A549 (cell line): ENCODE data around the gene FAXDC2. TPM values are rescaled to one million over a fixed set of nuclear protein-coding genes. Genes with fewer than 3 reads are reported as not detected.

Source experiments
- ATAC-seq, 2 experiments: fragments of 200-7000 bp in 1 of 2; fragments of >200 bp in 1 of 2; cut with Nextera tagmentation in 1 of 2; cut with Tn5 transposase in 1 of 2; 3 replicates each; pipeline versions ENCODE4 v1.8.0 to v1.9.1; 2018 to 2020; ENCODE audit warnings: mild to moderate bottlenecking in 1 of 2, moderate library complexity in 1 of 2
- CTCF ChIA-PET: fragments of 300-600 bp; sonication (Branson Sonifier 250); formaldehyde crosslinking; extraction: SDS; loops from one replicate; lab custom pipeline; 2021; ENCODE audit warnings: antibody characterized with exemption, inconsistent platforms; lab: Yijun Ruan, JAX
- POLR2A ChIA-PET: fragments of 350-600 bp; formaldehyde crosslinking; extraction: SDS; loops from one replicate; lab custom pipeline; 2021; ENCODE audit warnings: antibody characterized with exemption, inconsistent platforms; lab: Yijun Ruan, JAX
- DNase-seq, 2 experiments: peaks; one replicate each; pipeline versions ENCODE4 v3.0.0 to v3.0.0-alpha.2; 2011 to 2016; ENCODE audit warnings: low read depth in 1 of 2, low spot score in 1 of 2
- FAIRE-seq: peaks from 2 replicates; lab custom pipeline; 2011; peaks lifted over from hg19 to GRCh38; lab: Jason Lieb, UNC
- H3K27ac ChIP-seq, 2 experiments: fragments of >200 bp; sonication (Bioruptor Twin); formaldehyde crosslinking; 3 replicates each; pipeline ENCODE4 v1.5.1; 2016 to 2017
- H3K4me1 ChIP-seq: fragments of >200 bp; sonication (Bioruptor Twin); formaldehyde crosslinking; 3 replicates; pipeline ENCODE4 v1.6.1; 2016
- H3K4me2 ChIP-seq: fragments of >200 bp; sonication (Bioruptor Twin); formaldehyde crosslinking; 3 replicates; pipeline ENCODE4 v1.6.1; 2016
- H3K4me3 ChIP-seq: fragments of >200 bp; sonication (Bioruptor Twin); formaldehyde crosslinking; 3 replicates; pipeline ENCODE4 v1.5.1; 2016
- H3K9me3 ChIP-seq: fragments of >200 bp; sonication (Bioruptor Twin); formaldehyde crosslinking; 3 replicates; pipeline ENCODE4 v1.6.1; 2016
- BCL3 ChIP-seq: fragments of >200 bp; sonication (Bioruptor Twin); formaldehyde crosslinking; IDR thresholded peaks from 3 replicates; pipeline ENCODE4 v1.6.1; 2016
- BHLHE40 ChIP-seq: IDR thresholded peaks from 2 replicates; pipeline ENCODE4 v1.6.1; 2012; ENCODE audit warnings: low read depth, low read length, inconsistent platforms
- CHD2 ChIP-seq: fragments of 150-350 bp; IDR thresholded peaks from 2 replicates; pipeline ENCODE4 v1.6.1; 2014; ENCODE audit warnings: low read length; ENCODE audit not compliant: partially characterized antibody
- CTCF ChIP-seq: fragments of >200 bp; sonication (Bioruptor Twin); formaldehyde crosslinking; IDR thresholded peaks from 3 replicates; pipeline ENCODE4 v1.5.1; 2016
- E2F6 ChIP-seq: IDR thresholded peaks from 2 replicates; pipeline ENCODE4 v1.6.1; 2012; ENCODE audit warnings: low read depth, borderline replicate concordance
- EHMT2 ChIP-seq: fragments of 200-600 bp; sonication (generic); IDR thresholded peaks from 2 replicates; pipeline ENCODE4 v1.6.1; 2016; ENCODE audit warnings: antibody characterized with exemption, low read depth, mild to moderate bottlenecking, moderate library complexity
- GATA3 ChIP-seq: IDR thresholded peaks from 2 replicates; pipeline ENCODE4 v1.6.1; 2012; ENCODE audit warnings: borderline replicate concordance
- HOXB13 ChIP-seq: fragments of 250-450 bp; sonication (Bioruptor Pico); IDR thresholded peaks from 2 replicates; pipeline ENCODE4 v1.5.0; 2020; ENCODE audit warnings: low read depth, mild to moderate bottlenecking, moderate library complexity
- JUNB ChIP-seq: fragments of >200 bp; sonication (Bioruptor Twin); formaldehyde crosslinking; IDR thresholded peaks from 2 replicates; pipeline ENCODE4 v1.6.1; 2016
- KDM1A ChIP-seq: fragments of 200-600 bp; sonication (generic); IDR thresholded peaks from 2 replicates; pipeline ENCODE4 v1.6.1; 2016; ENCODE audit warnings: low read depth, mild to moderate bottlenecking
- MAFK ChIP-seq: fragments of 450-650 bp; IDR thresholded peaks from 2 replicates; pipeline ENCODE4 v1.6.1; 2014; ENCODE audit not compliant: partially characterized antibody
- MAX ChIP-seq: IDR thresholded peaks from 2 replicates; pipeline ENCODE4 v1.6.1; 2012
- MAZ ChIP-seq: fragments of 150-350 bp; IDR thresholded peaks from 2 replicates; pipeline ENCODE4 v1.6.1; 2014; ENCODE audit warnings: antibody characterized with exemption, low read depth, low read length, borderline replicate concordance
- MYC ChIP-seq: IDR thresholded peaks from 2 replicates; pipeline ENCODE4 v1.6.1; 2012; ENCODE audit warnings: mild to moderate bottlenecking, inconsistent platforms, low read length, improper control_type of control experiment, borderline replicate concordance
- NPAS2 ChIP-seq: fragments of 250-450 bp; sonication (Bioruptor Pico); IDR thresholded peaks from 2 replicates; pipeline ENCODE4 v1.8.0; 2022; ENCODE audit warnings: mild to moderate bottlenecking, moderate library complexity, borderline replicate concordance
- NR3C1 ChIP-seq: fragments of >200 bp; sonication (Bioruptor Twin); formaldehyde crosslinking; IDR thresholded peaks from 3 replicates; pipeline ENCODE4 v1.6.1; 2017
- POLR2A ChIP-seq: IDR thresholded peaks from 2 replicates; pipeline ENCODE4 v1.6.1; 2012; ENCODE audit warnings: mild to moderate bottlenecking, low read length
- POLR2AphosphoS2 ChIP-seq: conservative IDR thresholded peaks from 2 replicates; pipeline ENCODE4 v1.6.1; 2012; ENCODE audit warnings: low read length, improper control_type of control experiment, inconsistent platforms
- RAD21 ChIP-seq, 2 experiments: fragments of >200 bp in 1 of 2; sonication (Bioruptor Twin) in 1 of 2; formaldehyde crosslinking in 1 of 2; IDR thresholded peaks in 1 of 2; conservative IDR thresholded peaks in 1 of 2; 2 replicates in 1 of 2; 3 replicates in 1 of 2; pipeline ENCODE4 v1.6.1; 2012 to 2018; ENCODE audit warnings: inconsistent platforms in 1 of 2
- RARB ChIP-seq: fragments of 250-450 bp; sonication (Bioruptor Pico); IDR thresholded peaks from 2 replicates; pipeline ENCODE4 v1.8.0; 2021; ENCODE audit warnings: mild to moderate bottlenecking, moderate library complexity
- RCOR1 ChIP-seq: fragments of 150-350 bp; IDR thresholded peaks from 2 replicates; pipeline ENCODE4 v1.6.1; 2014; ENCODE audit warnings: antibody characterized with exemption, low read length, low read depth
- RFX5 ChIP-seq: fragments of 450-650 bp; IDR thresholded peaks from 2 replicates; pipeline ENCODE4 v1.7.1; 2014; ENCODE audit warnings: antibody characterized with exemption, mild to moderate bottlenecking, moderate library complexity
- SREBF2 ChIP-seq: fragments of 450-650 bp; IDR thresholded peaks from 2 replicates; pipeline ENCODE4 v1.6.1; 2014; ENCODE audit warnings: mild to moderate bottlenecking, moderate library complexity
- TP53 ChIP-seq: fragments of 250-450 bp; sonication (Bioruptor Pico); IDR thresholded peaks from 2 replicates; pipeline ENCODE4 v1.5.0; 2021; ENCODE audit warnings: mild to moderate bottlenecking, moderate library complexity
- USF2 ChIP-seq: fragments of 450-650 bp; IDR thresholded peaks from 2 replicates; pipeline ENCODE4 v1.6.1; 2014; ENCODE audit warnings: antibody characterized with exemption
- ZFP36 ChIP-seq: fragments of 450-650 bp; IDR thresholded peaks from 2 replicates; pipeline ENCODE4 v1.6.1; 2014; ENCODE audit warnings: borderline replicate concordance; ENCODE audit not compliant: partially characterized antibody
- ZNF302 ChIP-seq: fragments of 250-450 bp; sonication (Bioruptor Pico); IDR thresholded peaks from 2 replicates; pipeline ENCODE4 v1.9.0; 2021; ENCODE audit warnings: inconsistent platforms, mild to moderate bottlenecking, moderate library complexity
- WGBS: methylation state at CpG from one replicate; pipeline ENCODE4 v1.1.6; 2017; ENCODE audit errors: missing lambda C conversion rate; 5-methylcytosine and 5-hydroxymethylcytosine counted together
- polyA plus RNA-seq, 4 experiments: library from polyadenylated mRNA; depleted of rRNA in 3 of 4; stranded (reverse); fragments of >200 nt; fragmentation: RNase III in 1 of 4; extraction: RNeasy Plus Mini Kit Qiagen cat#74134 plus additional on column Dnase treatment in 1 of 4; gene quantifications; 2 replicates in 3 of 4; 3 replicates in 1 of 4; pipeline ENCODE4 v1.2.3, GENCODE V29; 2011 to 2017

Gene FAXDC2
- polyA plus RNA-seq, 2 of the 4 experiments (the other 2 are of a cell fraction) = 0.14 to 0.94 TPM

- Histone ChIP-seq H3K4me1 (peaks cover 22% of the 10 kb centered on the region), H3K4me2 (no peak overlapping the region), H3K9me3 (no peaks in the 10 kb centered on the region), H3K4me3 (no peak overlapping the region), H3K27ac (no peak overlapping the region)
- CTCF ChIA-PET = interaction anchor here (0.9 to 4.1 kb wide), 3 partner anchors 10 to 142 kb away, joined by 4 to 18 read pairs (median 4); no protein-coding TSS in a partner anchor
- POLR2A ChIA-PET = no interaction called here
- ATAC-seq (no peak), DNase-seq (no peak), FAIRE-seq (no peak)
- TF ChIP-seq ZNF302 (CRISPR knock-in tag) (no peak), POLR2AphosphoS2 (no peak), RFX5 (no peak), CTCF (no peak), RARB (CRISPR knock-in tag) (no peak), POLR2A (no peak), USF2 (no peak), BHLHE40 (no peak), MYC (no peak), MAZ (no peak), TP53 (no peak), HOXB13 (no peak), RAD21 (conservative IDR thresholded peaks at IDR 0.05 in 1 of 2, IDR thresholded peaks at IDR 0.05 in 1 of 2) (no peak), MAFK (no peak), RCOR1 (no peak), GATA3 (no peak), SREBF2 (no peak), JUNB (no peak), MAX (no peak), CHD2 (no peak)
- WGBS = 92% methylated on average over 3 of the region's 3 CpGs
These were observed 58.9 kb downstream of the FAXDC2 start for GRCh38 chr5:154791535-154791934.

GRCh38 chr5:154788212-154788611 is 62.2 kb downstream of the FAXDC2 start:
- Histone ChIP-seq H3K9me3 (no peaks in the 10 kb centered on the region), H3K4me2 (no peak overlapping the region), H3K4me1 (peaks cover 42% of the 10 kb centered on the region; the same call in 2 of the 3 replicates), H3K4me3 (no peak overlapping the region), H3K27ac (no peak overlapping the region)
- TF ChIP-seq ZFP36 (no peak), JUNB (no peak), NPAS2 (CRISPR knock-in tag) (no peak), SREBF2 (no peak), BCL3 (no peak), E2F6 (no peak), KDM1A (no peak), NR3C1 (no peak), EHMT2 (no peak), ZNF302 (CRISPR knock-in tag) (no peak), RFX5 (no peak)
- DNase-seq (no peak), ATAC-seq (no peak), FAIRE-seq (no peak)
- CTCF ChIA-PET = no interaction called here
- WGBS = 93% methylated on average over 4 of the region's 5 CpGs
- POLR2A ChIA-PET = no interaction called here
